ENCODE data around the gene GFRAL. TPM values are rescaled to one million over a fixed set of nuclear protein-coding genes. Genes with fewer than 3 reads are reported as not detected.

Gene GFRAL
- total and polyA plus RNA-seq, 2 of the 4 experiments (the other 2 are of a cell fraction): not detected

GRCh38 chr6:55399351-55399750, 72.1 kb downstream of the GFRAL start:
- POLR2A ChIA-PET (ENCODE audit: unreplicated experiment): no interaction called here

More at GRCh38 chr6:55399351-55399750, 72.1 kb downstream of the GFRAL start:
- no peak overlapping the region for H3K27ac ChIP-seq (ENCODE audit: insufficient read depth, low read length)
- no peak overlapping the region for H2BK120ac ChIP-seq (ENCODE audit: low read depth, low read length)
- H4K8ac ChIP-seq (ENCODE audit: low read depth in 2 of 2, low read length in 2 of 2): no peak overlapping the region
- H2BK15ac ChIP-seq (ENCODE audit: low read depth, low read length): no peak overlapping the region; the same call in 2 of the 3 replicates
- no peak overlapping the region for H3K4me3 ChIP-seq (ENCODE audit: insufficient read depth, low read depth, low read length)
- in situ Hi-C loops (cut with MboI; ENCODE audit: low sequenced_read_pairs) (no loop called here), dilution Hi-C loops (cut with HindIII; ENCODE audit: low sequenced_read_pairs, unreplicated experiment) (no loop called here), intact Hi-C loops (cut with micrococcal nuclease) (no loop called here)
- no peak overlapping the region for H3K4ac ChIP-seq (ENCODE audit: low read depth, low read length)
- no peak overlapping the region for H4K91ac ChIP-seq (ENCODE audit: insufficient read depth, low read depth, low read length)
- no peak overlapping the region for H4K5ac ChIP-seq (ENCODE audit: low read depth, low read length)
- no peak overlapping the region for H3K23ac ChIP-seq (ENCODE audit: low read depth, low read length)
- no peak overlapping the region for H3K18ac ChIP-seq (ENCODE audit: low read depth, low read length)
- no peaks in the 10 kb centered on the region for H3K27me3 ChIP-seq (ENCODE audit: control insufficient read depth, insufficient read depth, low read length)
- no peak overlapping the region for H2BK5ac ChIP-seq (ENCODE audit: low read depth, low read length, poor library complexity, severe bottlenecking)
- no peak overlapping the region for H3K56ac ChIP-seq (ENCODE audit: extremely low read depth, insufficient read depth, low read length)
- H2AK5ac ChIP-seq (ENCODE audit: low read depth, low read length): no peak overlapping the region
- peak; percentile 26; the same call in 1 of the 2 replicates for ATAC-seq (ENCODE audit: low read depth)
- no peak overlapping the region for H3K4me2 ChIP-seq (ENCODE audit: low read depth, low read length)
- H3K4me1 ChIP-seq (ENCODE audit: control insufficient read depth, insufficient read depth, low read length): peaks cover 6% of the 10 kb centered on the region
- no peak overlapping the region for H2AK9ac ChIP-seq (replicated peaks; ENCODE audit: low read depth, low read length, poor library complexity)
- no peaks in the 10 kb centered on the region for H3K79me1 ChIP-seq (ENCODE audit: low read depth in 1 of 2, low read length in 2 of 2)
- no peak overlapping the region for H2AFZ ChIP-seq (replicated peaks; ENCODE audit: low read length, poor library complexity)
- H4K20me1 ChIP-seq (ENCODE audit: insufficient read depth, low read length): no peaks in the 10 kb centered on the region
- BruUV-seq (replicated peaks): no TSS peak
- H3K9me1 ChIP-seq (ENCODE audit: insufficient read depth, low read length): no peaks in the 10 kb centered on the region; the same call in 1 of the 2 replicates
- H2BK20ac ChIP-seq (ENCODE audit: low read depth, low read length): 0 out of 2 replicates have a peak overlapping the region, but pooled peaks have one; percentile 48
- CTCF ChIA-PET: interaction anchor here (1.6 kb wide), 1 partner anchor 10 kb away, joined by 4 read pairs; no protein-coding TSS in a partner anchor
- no peaks in the 10 kb centered on the region for H3K9me3 ChIP-seq (ENCODE audit: control insufficient read depth, insufficient read depth, low read length)
- WGBS, 2 experiments (ENCODE audit: extremely low coverage in 2 of 2, insufficient read length in 1 of 2): no CpG with 5 or more reads among the region's 1 CpG
- no peaks in the 10 kb centered on the region for H3K36me3 ChIP-seq (ENCODE audit: control insufficient read depth, insufficient read depth, low read length)
- TF ChIP-seq CEBPB (IDR thresholded peaks at IDR 0.05; ENCODE audit: low read depth, low read length) (peak; percentile 86), CHD1 (IDR thresholded peaks at IDR 0.05; ENCODE audit: low read depth, low read length) (no peak)
- H3K14ac ChIP-seq (replicated peaks; ENCODE audit: low read depth, low read length): no peak overlapping the region
- DNase-seq: peak; percentile 56
- no peak overlapping the region for H3K9ac ChIP-seq (ENCODE audit: low read depth, low read length)
